ENCODE measurements around the gene NRXN3. TPM values are rescaled to one million over a fixed set of nuclear protein-coding genes. Genes with fewer than 3 reads are reported as not detected.

Gene NRXN3
- polyA plus RNA-seq, 1 of the 3 experiments (the other 2 are of a cell fraction) = 1.6 TPM

DNA sequence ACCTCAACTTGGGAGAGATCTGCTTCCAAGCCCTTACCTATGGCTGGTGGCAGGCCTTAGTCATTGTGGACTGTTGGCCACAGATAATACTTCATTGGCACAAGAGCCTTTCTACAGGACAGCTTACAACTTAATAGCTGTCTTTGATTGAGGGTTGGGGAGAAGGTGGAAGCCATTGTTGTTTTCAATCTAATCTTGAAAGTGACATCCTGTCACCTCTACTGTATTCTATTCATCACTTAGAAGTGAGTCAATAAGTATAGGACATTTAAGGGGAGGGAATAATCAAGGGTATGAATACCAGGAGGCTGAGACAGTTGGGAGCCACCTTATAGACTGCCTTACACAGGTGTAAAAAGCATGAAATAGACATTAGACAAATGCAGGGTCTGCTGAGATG is 906.3 kb downstream of the NRXN3 start:
- Histone ChIP-seq H3K4me3 (ENCODE audit: low read depth in 2 of 2, low read length in 1 of 2) (no peak overlapping the region), H2AFZ (ENCODE audit: low read depth) (no peak overlapping the region), H3K4me2 (no peak overlapping the region), H3K4me1 (ENCODE audit: control insufficient read depth in 1 of 2, insufficient read depth in 2 of 2, low read depth in 1 of 2, low read length in 1 of 2) (no peaks in the 10 kb centered on the region; a peak in 1 of 4 replicates), H3F3A (replicated peaks; ENCODE audit: insufficient read depth) (no peaks in the 10 kb centered on the region), H3K36me3 (replicated peaks in 1 of 2; ENCODE audit: control insufficient read depth in 1 of 2, insufficient read depth in 2 of 2, low read length in 1 of 2) (no peaks in the 10 kb centered on the region), H3K9ac (no peak overlapping the region), H3K9me3 (no peaks in the 10 kb centered on the region), H3K27me3 (ENCODE audit: insufficient read depth) (no peaks in the 10 kb centered on the region), H3K27ac (ENCODE audit: low read depth in 2 of 2, low read length in 1 of 2) (no peak overlapping the region), H3K9me2 (no peaks in the 10 kb centered on the region), H3K79me2 (ENCODE audit: insufficient read depth) (no peaks in the 10 kb centered on the region), H4K20me1 (ENCODE audit: insufficient read depth) (no peaks in the 10 kb centered on the region)
- DNase-seq = no peak
- ChIA-PET POLR2A (no interaction called here), CTCF (no interaction called here)
- no peak for TF ChIP-seq ELF1 (IDR thresholded peaks at IDR 0.05)
- TF ChIP-seq POLR2AphosphoS5 (IDR thresholded peaks at IDR 0.05; ENCODE audit: low read depth, low read length) = no peak
- no peak for TF ChIP-seq NRF1 (IDR thresholded peaks at IDR 0.05; ENCODE audit: low read depth, low read length)
- TF ChIP-seq RXRA (IDR thresholded peaks at IDR 0.05; ENCODE audit: borderline replicate concordance, low read depth) = no peak
- no peak for TF ChIP-seq MXI1 (IDR thresholded peaks at IDR 0.05; ENCODE audit: low read depth, low read length)
- no peak for TF ChIP-seq FOXM1 (IDR thresholded peaks at IDR 0.05; ENCODE audit: low read depth)
- TF ChIP-seq, protein P1, sequence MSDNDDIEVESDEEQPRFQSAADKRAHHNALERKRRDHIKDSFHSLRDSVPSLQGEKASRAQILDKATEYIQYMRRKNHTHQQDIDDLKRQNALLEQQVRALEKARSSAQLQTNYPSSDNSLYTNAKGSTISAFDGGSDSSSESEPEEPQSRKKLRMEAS (IDR thresholded peaks at IDR 0.05; ENCODE audit: low read depth) = no peak
- no peak for TF ChIP-seq YY1 (IDR thresholded peaks at IDR 0.05; ENCODE audit: low read depth)
- TF ChIP-seq REST (IDR thresholded peaks at IDR 0.05; ENCODE audit: low read depth, low read length) = no peak
- no peak for TF ChIP-seq CTCF (IDR thresholded peaks at IDR 0.05)
- no peak for TF ChIP-seq FOSL2 (IDR thresholded peaks at IDR 0.05; ENCODE audit: borderline replicate concordance, low read depth)
- no peak for TF ChIP-seq SIN3A (IDR thresholded peaks at IDR 0.05; ENCODE audit: borderline replicate concordance, low read depth, low read length)

DNA sequence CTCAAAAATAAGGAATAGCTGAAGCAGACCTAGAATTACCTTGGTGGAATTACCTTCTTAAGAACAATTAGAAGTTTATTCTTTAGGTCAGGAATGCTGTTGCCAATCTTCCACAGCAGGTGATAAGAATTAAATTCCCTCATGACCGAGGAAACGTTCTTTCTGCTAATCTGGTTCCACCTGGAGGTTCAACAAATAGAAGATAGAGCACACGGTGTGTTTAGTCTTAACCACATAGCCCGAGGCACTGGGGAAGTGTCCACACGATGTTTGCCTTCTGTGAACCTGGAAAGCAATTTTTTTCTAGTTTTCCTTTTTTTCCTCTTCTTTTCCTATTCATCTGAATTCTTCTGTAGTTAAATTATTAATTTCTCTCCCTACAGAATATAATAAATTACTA is 906.9 kb downstream of the NRXN3 start:
- DNase-seq = no peak
- no peak for TF ChIP-seq CTCF (IDR thresholded peaks at IDR 0.05)
- no peak for TF ChIP-seq MEF2A (IDR thresholded peaks at IDR 0.05; ENCODE audit: borderline replicate concordance, low read depth)
- no peak for TF ChIP-seq NRF1 (IDR thresholded peaks at IDR 0.05; ENCODE audit: low read depth, low read length)
- TF ChIP-seq SMC3 (IDR thresholded peaks at IDR 0.05; ENCODE audit: low read depth, low read length) = no peak
- TF ChIP-seq JUND (IDR thresholded peaks at IDR 0.05) = no peak
- no peak for TF ChIP-seq USF1 (IDR thresholded peaks at IDR 0.05; ENCODE audit: borderline replicate concordance, low read depth)
- no peak for TF ChIP-seq EP300 (IDR thresholded peaks at IDR 0.05; ENCODE audit: borderline replicate concordance in 1 of 2, low read depth in 1 of 2, low read length in 1 of 2)
- TF ChIP-seq, protein P1 (IDR thresholded peaks at IDR 0.05; ENCODE audit: low read depth) = no peak
- no peak overlapping the region for H3K9ac ChIP-seq
- no peaks in the 10 kb centered on the region for H3K9me3 ChIP-seq
- H3K4me3 ChIP-seq (ENCODE audit: low read depth in 2 of 2, low read length in 1 of 2) = no peak overlapping the region
- POLR2A ChIA-PET = no interaction called here
- H3K4me2 ChIP-seq = no peak overlapping the region
- no peaks in the 10 kb centered on the region for H3K27me3 ChIP-seq (ENCODE audit: insufficient read depth)
- H3K79me2 ChIP-seq (ENCODE audit: insufficient read depth) = no peaks in the 10 kb centered on the region
- H3K27ac ChIP-seq (ENCODE audit: low read depth in 2 of 2, low read length in 1 of 2) = no peak overlapping the region
- no peaks in the 10 kb centered on the region for H4K20me1 ChIP-seq (ENCODE audit: insufficient read depth)
- H3K4me1 ChIP-seq (ENCODE audit: control insufficient read depth in 1 of 2, insufficient read depth in 2 of 2, low read depth in 1 of 2, low read length in 1 of 2) = no peaks in the 10 kb centered on the region; a peak in 1 of 4 replicates
- 26% methylated on average over 5 of the region's 5 CpGs for WGBS (ENCODE audit: low lambda C conversion rate)
- H3K9me2 ChIP-seq = no peaks in the 10 kb centered on the region
- no peaks in the 10 kb centered on the region for H3F3A ChIP-seq (replicated peaks; ENCODE audit: insufficient read depth)
- H3K36me3 ChIP-seq (replicated peaks in 1 of 2; ENCODE audit: control insufficient read depth in 1 of 2, insufficient read depth in 2 of 2, low read length in 1 of 2) = no peaks in the 10 kb centered on the region
- CTCF ChIA-PET = no interaction called here
- no peak overlapping the region for H2AFZ ChIP-seq (ENCODE audit: low read depth)

All from SK-N-SH (cell line).